ENCODE measurements around the gene ASAH2.

ASAH2 gene

DNA sequence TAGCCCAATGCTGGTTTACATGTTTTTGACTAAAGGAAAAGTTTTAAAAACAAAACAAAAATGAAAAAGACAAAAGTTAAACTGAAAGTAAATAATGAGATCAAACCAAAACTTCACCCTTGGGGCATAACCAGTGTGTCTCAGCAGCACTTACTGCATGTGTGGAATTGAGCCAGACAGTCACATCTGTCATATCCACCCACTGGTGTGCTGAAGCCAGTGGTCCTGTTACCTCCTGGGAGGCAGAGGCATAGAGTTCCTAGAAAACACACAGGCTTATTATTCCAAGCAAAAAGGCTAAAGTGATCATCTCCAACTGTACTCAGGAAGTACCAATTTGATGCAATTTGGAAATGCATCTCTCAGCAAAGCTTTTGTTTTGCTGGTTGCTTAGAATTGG, 40.4 kb downstream of the ASAH2 start:
- TF ChIP-seq, protein P1, sequence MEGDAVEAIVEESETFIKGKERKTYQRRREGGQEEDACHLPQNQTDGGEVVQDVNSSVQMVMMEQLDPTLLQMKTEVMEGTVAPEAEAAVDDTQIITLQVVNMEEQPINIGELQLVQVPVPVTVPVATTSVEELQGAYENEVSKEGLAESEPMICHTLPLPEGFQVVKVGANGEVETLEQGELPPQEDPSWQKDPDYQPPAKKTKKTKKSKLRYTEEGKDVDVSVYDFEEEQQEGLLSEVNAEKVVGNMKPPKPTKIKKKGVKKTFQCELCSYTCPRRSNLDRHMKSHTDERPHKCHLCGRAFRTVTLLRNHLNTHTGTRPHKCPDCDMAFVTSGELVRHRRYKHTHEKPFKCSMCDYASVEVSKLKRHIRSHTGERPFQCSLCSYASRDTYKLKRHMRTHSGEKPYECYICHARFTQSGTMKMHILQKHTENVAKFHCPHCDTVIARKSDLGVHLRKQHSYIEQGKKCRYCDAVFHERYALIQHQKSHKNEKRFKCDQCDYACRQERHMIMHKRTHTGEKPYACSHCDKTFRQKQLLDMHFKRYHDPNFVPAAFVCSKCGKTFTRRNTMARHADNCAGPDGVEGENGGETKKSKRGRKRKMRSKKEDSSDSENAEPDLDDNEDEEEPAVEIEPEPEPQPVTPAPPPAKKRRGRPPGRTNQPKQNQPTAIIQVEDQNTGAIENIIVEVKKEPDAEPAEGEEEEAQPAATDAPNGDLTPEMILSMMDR (IDR thresholded peaks at IDR 0.05; ENCODE audit: low read depth, low read length, missing control alignments) = no peak
- DNase-seq (ENCODE audit: extremely low read depth, low read depth) = no peak
- H3K4me3 ChIP-seq (replicated peaks; ENCODE audit: low read depth, low read length) = no peak overlapping the region

Data from HFF-Myc (cell line).